OCI-LY7 (cell line): ENCODE data around the gene TRIO. TPM values are rescaled to one million over a fixed set of nuclear protein-coding genes. Genes with fewer than 3 reads are reported as not detected.

Source experiments
- BruUV-seq: library from RNA; stranded (reverse); fragments of 400-500 nt; replicated peaks from 2 replicates; lab custom pipeline; 2021; lab: Mats Ljungman, UMichigan
- CTCF ChIA-PET: fragments of 300-600 bp; sonication (Branson Sonifier 250); formaldehyde crosslinking; loops from one replicate; lab custom pipeline; 2022; ENCODE audit warnings: antibody characterized with exemption; ENCODE audit not compliant: unreplicated experiment; lab: Charles Lee
- POLR2A ChIA-PET: fragments of 300-600 bp; sonication (Branson Sonifier 250); formaldehyde crosslinking; loops from one replicate; lab custom pipeline; 2022; ENCODE audit warnings: antibody characterized with exemption; lab: Charles Lee
- DNase-seq: peaks from one replicate; pipeline ENCODE4 v3.0.0-alpha.2; 2015; ENCODE audit warnings: low spot score
- H2AFZ ChIP-seq: fragments of 200-600 bp; sonication (generic), shearing (Covaris generic); 2 replicates; pipeline ENCODE4 v1.6.1; 2014; ENCODE audit warnings: mild to moderate bottlenecking, antibody characterized with exemption, low read length, moderate library complexity
- H3K27ac ChIP-seq: fragments of 200-600 bp; sonication (generic); 2 replicates; pipeline ENCODE4 v1.5.1; 2014; ENCODE audit warnings: mixed run types, low read depth, mild to moderate bottlenecking, moderate library complexity, low read length, inconsistent platforms; ENCODE audit not compliant: poor library complexity, severe bottlenecking
- H3K36me3 ChIP-seq: fragments of 200-600 bp; sonication (generic); 2 replicates; pipeline ENCODE4 v1.6.1; 2014; ENCODE audit warnings: mild to moderate bottlenecking, antibody characterized with exemption, low read length, moderate library complexity, mixed read lengths; ENCODE audit not compliant: insufficient read depth
- H3K4me1 ChIP-seq: fragments of 200-600 bp; sonication (generic); 2 replicates; pipeline ENCODE4 v1.5.1; 2014; ENCODE audit warnings: mild to moderate bottlenecking, low read length; ENCODE audit not compliant: insufficient read depth, poor library complexity, severe bottlenecking
- H3K4me2 ChIP-seq: fragments of 200-600 bp; sonication (generic); 2 replicates; pipeline ENCODE4 v1.6.1; 2014; ENCODE audit warnings: mild to moderate bottlenecking, low read length
- H3K4me3 ChIP-seq: fragments of 200-600 bp; sonication (generic); 2 replicates; pipeline ENCODE4 v1.5.1; 2014; ENCODE audit warnings: mild to moderate bottlenecking, low read depth, low read length; ENCODE audit not compliant: poor library complexity, severe bottlenecking
- H3K79me2 ChIP-seq: fragments of 200-600 bp; sonication (generic); 2 replicates; pipeline ENCODE4 v1.6.1; 2016; ENCODE audit warnings: low read depth, mild to moderate bottlenecking, low read length, moderate library complexity, mixed read lengths; ENCODE audit not compliant: insufficient read depth
- H3K9me2 ChIP-seq: fragments of 200-600 bp; sonication (generic); 2 replicates; pipeline ENCODE4 v1.6.1; 2016; ENCODE audit warnings: mild to moderate bottlenecking, low read length, mixed read lengths; ENCODE audit not compliant: insufficient read depth
- H3K9me3 ChIP-seq: fragments of 200-600 bp; sonication (generic); 2 replicates; pipeline ENCODE4 v1.6.1; 2014; ENCODE audit warnings: mild to moderate bottlenecking, mixed run types, low read length, mixed read lengths
- H4K20me1 ChIP-seq: fragments of 200-600 bp; sonication (generic); 2 replicates; pipeline ENCODE4 v1.6.1; 2014; ENCODE audit warnings: mild to moderate bottlenecking, antibody characterized with exemption, low read length, moderate library complexity, mixed read lengths; ENCODE audit not compliant: insufficient read depth
- CTCF ChIP-seq: fragments of 200-600 bp; sonication (generic); conservative IDR thresholded peaks from 2 replicates; pipeline ENCODE4 v1.5.1; 2014; ENCODE audit warnings: mild to moderate bottlenecking, antibody characterized with exemption, low read length, moderate library complexity, mixed read lengths
- EZH2phosphoT487 ChIP-seq: fragments of 200-600 bp; sonication (generic); IDR thresholded peaks from 2 replicates; pipeline ENCODE4 v1.6.1; 2018; ENCODE audit warnings: low read depth, borderline replicate concordance, mild to moderate bottlenecking, mixed run types, antibody characterized with exemption, low read length, moderate library complexity, mixed read lengths
- intact Hi-C: fragments of 100-400 bp; cut with micrococcal nuclease; formaldehyde crosslinking; loops from one replicate; pipeline ENCODE4 v1.10.0; 2022; ENCODE audit not compliant: unreplicated experiment
- total RNA-seq, 2 experiments: library from RNA; depleted of rRNA in 1 of 2; stranded (reverse); fragments of >200 nt in 1 of 2; shearing (Covaris generic) in 1 of 2; gene quantifications; 2 replicates each; pipeline ENCODE4 v1.2.3, GENCODE V29; 2014 to 2022

The TRIO gene
- total RNA-seq, 2 experiments from 2014 or later = 35.8 to 55.1 TPM

- no peak overlapping the region for H2AFZ ChIP-seq
- 0 out of 2 replicates have a peak, but pooled peaks cover 5% of the 10 kb centered on the region for H4K20me1 ChIP-seq
- no TSS peak for BruUV-seq
- CTCF ChIA-PET = no interaction called here
- no peaks in the 10 kb centered on the region for H3K36me3 ChIP-seq
- POLR2A ChIA-PET = interaction anchor here (0.7 kb wide), 1 partner anchor 228 kb away, joined by 4 read pairs; no protein-coding TSS in a partner anchor
- H3K4me1 ChIP-seq = no peaks in the 10 kb centered on the region
- 0 out of 2 replicates have a peak, but pooled peaks cover 6% of the 10 kb centered on the region for H3K79me2 ChIP-seq
- H3K9me3 ChIP-seq = no peaks in the 10 kb centered on the region
- H3K9me2 ChIP-seq = no peaks in the 10 kb centered on the region
- no peak for DNase-seq
- no peak overlapping the region for H3K27ac ChIP-seq
- H3K4me2 ChIP-seq = no peak overlapping the region
- intact Hi-C loops = no loop called here
- H3K4me3 ChIP-seq = no peak overlapping the region
- TF ChIP-seq CTCF = no peak
- no peak for TF ChIP-seq EZH2phosphoT487
Measured at GRCh38 chr5:14191325-14191724, 48.2 kb downstream of the TRIO start.

- TF ChIP-seq EZH2phosphoT487 (no peak), CTCF (no peak)
- Histone ChIP-seq H2AFZ (no peak overlapping the region), H3K4me3 (no peak overlapping the region), H3K9me2 (no peaks in the 10 kb centered on the region), H3K79me2 (no peaks in the 10 kb centered on the region), H3K27ac (no peak overlapping the region), H3K9me3 (no peaks in the 10 kb centered on the region), H3K4me2 (no peak overlapping the region), H3K4me1 (no peaks in the 10 kb centered on the region), H3K36me3 (no peaks in the 10 kb centered on the region), H4K20me1 (0 out of 2 replicates have a peak, but pooled peaks cover 2% of the 10 kb centered on the region)
- ChIA-PET CTCF (interaction anchor here (0.8 kb wide), 1 partner anchor 11 kb away, joined by 3 read pairs; no protein-coding TSS in a partner anchor), POLR2A (interaction anchor here (1.0 kb wide), 1 partner anchor 29 kb away, joined by 3 read pairs; no protein-coding TSS in a partner anchor)
- intact Hi-C loops = no loop called here
- no TSS peak for BruUV-seq
- no peak for DNase-seq
Measured at GRCh38 chr5:14193496-14193895, 50.4 kb downstream of the TRIO start.

GRCh38 chr5:14195588-14195987 is 52.4 kb downstream of the TRIO start:
- Histone ChIP-seq H2AFZ (no peak overlapping the region), H3K4me1 (no peaks in the 10 kb centered on the region), H3K9me3 (no peaks in the 10 kb centered on the region), H3K27ac (no peak overlapping the region), H3K9me2 (no peaks in the 10 kb centered on the region), H3K4me3 (no peak overlapping the region), H3K79me2 (no peaks in the 10 kb centered on the region), H3K36me3 (no peaks in the 10 kb centered on the region), H3K4me2 (no peak overlapping the region), H4K20me1 (no peaks in the 10 kb centered on the region)
- ChIA-PET CTCF (no interaction called here), POLR2A (no interaction called here)
- BruUV-seq = no TSS peak
- TF ChIP-seq EZH2phosphoT487 (no peak), CTCF (no peak)
- DNase-seq = no peak
- intact Hi-C loops = no loop called here
